A673 (cell line): ENCODE measurements around the gene ABCA5. TPM values are rescaled to one million over a fixed set of nuclear protein-coding genes. Genes with fewer than 3 reads are reported as not detected.

Experiments
- BruUV-seq: library from RNA; stranded (reverse); fragments of 400-500 nt; replicated peaks from 2 replicates; lab custom pipeline; 2021; lab: Mats Ljungman, UMichigan
- CTCF ChIA-PET: fragments of 300-600 bp; sonication (Branson Sonifier 250); formaldehyde crosslinking; loops from one replicate; lab custom pipeline; 2022; ENCODE audit warnings: antibody characterized with exemption; lab: Charles Lee
- POLR2A ChIA-PET: fragments of 300-600 bp; sonication (Branson Sonifier 250); formaldehyde crosslinking; loops from one replicate; lab custom pipeline; 2022; ENCODE audit warnings: antibody characterized with exemption; ENCODE audit not compliant: low non-redundant PET; lab: Charles Lee
- DNase-seq: peaks from one replicate; pipeline ENCODE4 v3.0.0-alpha.2; 2015; ENCODE audit warnings: low spot score
- H3K27ac ChIP-seq: fragments of 200-600 bp; sonication (generic); 2 replicates; pipeline ENCODE4 v1.5.1; 2016; ENCODE audit warnings: mixed run types, low read depth, mild to moderate bottlenecking, mixed read lengths, antibody characterized with exemption, low read length; ENCODE audit not compliant: poor library complexity, severe bottlenecking
- H3K27me3 ChIP-seq: fragments of 200-600 bp; sonication (generic); replicated peaks from 2 replicates; pipeline ENCODE4 v1.6.1; 2017; ENCODE audit warnings: mixed run types, low read depth, mild to moderate bottlenecking, mixed read lengths, antibody characterized with exemption, low read length; ENCODE audit not compliant: insufficient read depth, poor library complexity
- H3K36me3 ChIP-seq: fragments of 200-600 bp; sonication (generic); 2 replicates; pipeline ENCODE4 v1.6.1; 2016; ENCODE audit warnings: mixed run types, mild to moderate bottlenecking, mixed read lengths, antibody characterized with exemption, low read length; ENCODE audit not compliant: insufficient read depth, poor library complexity, severe bottlenecking
- H3K4me1 ChIP-seq: fragments of 200-600 bp; sonication (generic); 2 replicates; pipeline ENCODE4 v1.6.1; 2017; ENCODE audit warnings: mixed run types, mild to moderate bottlenecking, mixed read lengths, antibody characterized with exemption, low read length; ENCODE audit not compliant: insufficient read depth, poor library complexity, severe bottlenecking
- H3K4me3 ChIP-seq: fragments of 200-600 bp; sonication (generic); 2 replicates; pipeline ENCODE4 v1.5.1; 2016; ENCODE audit warnings: low read depth, mixed run types, mild to moderate bottlenecking, mixed read lengths, low read length; ENCODE audit not compliant: poor library complexity, severe bottlenecking
- H3K9me3 ChIP-seq: fragments of 200-600 bp; sonication (generic); 2 replicates; pipeline ENCODE4 v1.6.1; 2016; ENCODE audit warnings: mixed run types, low read depth, mild to moderate bottlenecking, mixed read lengths, antibody characterized with exemption, low read length; ENCODE audit not compliant: poor library complexity, severe bottlenecking
- CTCF ChIP-seq: fragments of 300-800, 200-600 bp; sonication (generic); conservative IDR thresholded peaks from 2 replicates; pipeline ENCODE4 v1.5.1; 2017; ENCODE audit warnings: low read depth, mild to moderate bottlenecking, antibody characterized with exemption, low read length, moderate library complexity, mixed read lengths
- EZH2 ChIP-seq: fragments of 200-600 bp; sonication (generic); IDR thresholded peaks from 2 replicates; pipeline ENCODE4 v1.6.1; 2017; ENCODE audit warnings: borderline replicate concordance, low read depth, mild to moderate bottlenecking, mixed read lengths, antibody characterized with exemption, low read length; ENCODE audit not compliant: poor library complexity, severe bottlenecking
- intact Hi-C: fragments of 100-400 bp; cut with micrococcal nuclease; formaldehyde crosslinking; loops from one replicate; pipeline ENCODE4 v1.10.0; 2022; ENCODE audit not compliant: unreplicated experiment
- total RNA-seq: library from RNA; stranded (reverse); gene quantifications from 2 replicates; pipeline ENCODE4 v1.2.3, GENCODE V29; 2021

The ABCA5 gene
- total RNA-seq, 1 experiment from 2014 or later: 14.7 TPM

GRCh38 chr17:69346766-69347165 is 19.8 kb upstream of the ABCA5 start:
- ChIA-PET CTCF (no interaction called here), POLR2A (no interaction called here)
- no peak for DNase-seq
- Histone ChIP-seq H3K36me3 (no peaks in the 10 kb centered on the region), H3K4me1 (no peaks in the 10 kb centered on the region), H3K27ac (no peak overlapping the region), H3K4me3 (no peak overlapping the region), H3K9me3 (no peaks in the 10 kb centered on the region), H3K27me3 (no peaks in the 10 kb centered on the region)
- intact Hi-C loops: no loop called here
- BruUV-seq: no TSS peak
- no peak for TF ChIP-seq EZH2
- TF ChIP-seq CTCF: no peak

GRCh38 chr17:69344939-69345338 is 18.0 kb upstream of the ABCA5 start:
- Histone ChIP-seq H3K27me3 (no peaks in the 10 kb centered on the region), H3K9me3 (no peaks in the 10 kb centered on the region), H3K4me1 (no peaks in the 10 kb centered on the region), H3K4me3 (no peak overlapping the region), H3K36me3 (no peaks in the 10 kb centered on the region), H3K27ac (no peak overlapping the region)
- no TSS peak for BruUV-seq
- CTCF ChIA-PET: no interaction called here
- intact Hi-C loops: no loop called here
- POLR2A ChIA-PET: no interaction called here
- TF ChIP-seq CTCF (no peak), EZH2 (no peak)
- DNase-seq: no peak

GRCh38 chr17:69342896-69343644 is 16.1 kb upstream of the ABCA5 start:
- Histone ChIP-seq H3K4me3 (no peak overlapping the region), H3K4me1 (no peaks in the 10 kb centered on the region), H3K27me3 (no peaks in the 10 kb centered on the region), H3K27ac (no peak overlapping the region), H3K9me3 (no peaks in the 10 kb centered on the region), H3K36me3 (no peaks in the 10 kb centered on the region)
- POLR2A ChIA-PET: no interaction called here
- TF ChIP-seq CTCF: no peak
- TF ChIP-seq EZH2: no peak
- CTCF ChIA-PET: no interaction called here
- DNase-seq: no peak
- intact Hi-C loops: no loop called here
- no TSS peak for BruUV-seq
